ENCODE results near the gene PEX6. TPM values are rescaled to one million over a fixed set of nuclear protein-coding genes. Genes with fewer than 3 reads are reported as not detected.

PEX6 gene
- total and polyA plus RNA-seq, 2 of the 13 experiments (the other 11 are each of a cell fraction or from before 2014, with no cell fraction given): 5.1 to 6.7 TPM

DNA sequence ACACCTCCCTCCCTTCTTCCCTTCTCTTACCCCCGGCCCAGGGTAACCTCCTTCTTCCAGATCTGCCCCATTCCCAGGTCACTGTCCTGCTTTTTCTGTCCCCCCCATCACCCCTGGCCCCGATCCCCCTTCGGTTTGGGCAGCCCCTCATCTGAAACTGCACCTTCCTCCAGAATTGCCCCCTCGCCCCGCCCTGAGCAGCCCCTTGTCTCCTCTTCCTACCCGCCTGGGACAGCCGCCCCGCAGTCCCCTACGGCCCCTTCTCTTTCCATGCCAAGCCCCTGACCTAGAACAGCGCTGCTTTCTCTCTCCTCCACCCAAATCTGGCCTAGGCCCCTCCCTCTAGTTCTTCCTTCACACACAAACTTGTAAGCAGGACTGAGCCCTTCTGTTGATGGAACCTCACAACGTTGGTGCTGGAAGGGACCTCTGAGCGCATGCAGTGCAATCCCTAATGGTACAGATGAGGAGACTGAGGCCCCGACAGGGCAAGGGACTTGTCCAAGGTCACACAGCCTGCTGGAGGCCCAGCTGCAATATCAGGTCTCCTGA, 6.0 kb upstream of the PEX6 start (continued):
- TF ChIP-seq ZNF260 (CRISPR knock-in tag; IDR thresholded peaks at IDR 0.05; ENCODE audit: borderline replicate concordance, low read depth) (no peak), RAD21 (CRISPR knock-in tag; IDR thresholded peaks at IDR 0.05) (no peak), FOXK1 (CRISPR knock-in tag; IDR thresholded peaks at IDR 0.05; ENCODE audit: borderline replicate concordance, low read depth) (no peak), ZNF430 (CRISPR knock-in tag; IDR thresholded peaks at IDR 0.05) (peak; percentile 40; the same call in 1 of the 2 replicates), MEIS1 (CRISPR knock-in tag; IDR thresholded peaks at IDR 0.05; ENCODE audit: borderline replicate concordance) (0 out of 2 replicates have a peak, but pooled peaks have one; percentile 27), GATAD1 (CRISPR knock-in tag; IDR thresholded peaks at IDR 0.05) (no peak), PRMT3 (CRISPR knock-in tag; IDR thresholded peaks at IDR 0.05; ENCODE audit: borderline replicate concordance, low read depth) (no peak), SRY (CRISPR knock-in tag; IDR thresholded peaks at IDR 0.05) (no peak), ETV6 (CRISPR knock-in tag; conservative IDR thresholded peaks at IDR 0.05) (no peak), IRX3 (CRISPR knock-in tag; IDR thresholded peaks at IDR 0.05; ENCODE audit: borderline replicate concordance, low read depth) (no peak), SIN3B (IDR thresholded peaks at IDR 0.05; ENCODE audit: low read length) (no peak), ADNP (CRISPR knock-in tag; IDR thresholded peaks at IDR 0.05) (peak; percentile 58; the same call in 1 of the 2 replicates), RARA (CRISPR knock-in tag; IDR thresholded peaks at IDR 0.05) (no peak), NCOA1 (CRISPR knock-in tag; IDR thresholded peaks at IDR 0.05) (no peak)
- TF ChIP-seq, protein P1, sequence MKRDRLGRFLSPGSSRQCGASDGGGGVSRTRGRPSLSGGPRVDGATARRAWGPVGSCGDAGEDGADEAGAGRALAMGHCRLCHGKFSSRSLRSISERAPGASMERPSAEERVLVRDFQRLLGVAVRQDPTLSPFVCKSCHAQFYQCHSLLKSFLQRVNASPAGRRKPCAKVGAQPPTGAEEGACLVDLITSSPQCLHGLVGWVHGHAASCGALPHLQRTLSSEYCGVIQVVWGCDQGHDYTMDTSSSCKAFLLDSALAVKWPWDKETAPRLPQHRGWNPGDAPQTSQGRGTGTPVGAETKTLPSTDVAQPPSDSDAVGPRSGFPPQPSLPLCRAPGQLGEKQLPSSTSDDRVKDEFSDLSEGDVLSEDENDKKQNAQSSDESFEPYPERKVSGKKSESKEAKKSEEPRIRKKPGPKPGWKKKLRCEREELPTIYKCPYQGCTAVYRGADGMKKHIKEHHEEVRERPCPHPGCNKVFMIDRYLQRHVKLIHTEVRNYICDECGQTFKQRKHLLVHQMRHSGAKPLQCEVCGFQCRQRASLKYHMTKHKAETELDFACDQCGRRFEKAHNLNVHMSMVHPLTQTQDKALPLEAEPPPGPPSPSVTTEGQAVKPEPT (CRISPR knock-in tag; IDR thresholded peaks at IDR 0.05; ENCODE audit: low read depth): no peak
- TF ChIP-seq, protein P2, sequence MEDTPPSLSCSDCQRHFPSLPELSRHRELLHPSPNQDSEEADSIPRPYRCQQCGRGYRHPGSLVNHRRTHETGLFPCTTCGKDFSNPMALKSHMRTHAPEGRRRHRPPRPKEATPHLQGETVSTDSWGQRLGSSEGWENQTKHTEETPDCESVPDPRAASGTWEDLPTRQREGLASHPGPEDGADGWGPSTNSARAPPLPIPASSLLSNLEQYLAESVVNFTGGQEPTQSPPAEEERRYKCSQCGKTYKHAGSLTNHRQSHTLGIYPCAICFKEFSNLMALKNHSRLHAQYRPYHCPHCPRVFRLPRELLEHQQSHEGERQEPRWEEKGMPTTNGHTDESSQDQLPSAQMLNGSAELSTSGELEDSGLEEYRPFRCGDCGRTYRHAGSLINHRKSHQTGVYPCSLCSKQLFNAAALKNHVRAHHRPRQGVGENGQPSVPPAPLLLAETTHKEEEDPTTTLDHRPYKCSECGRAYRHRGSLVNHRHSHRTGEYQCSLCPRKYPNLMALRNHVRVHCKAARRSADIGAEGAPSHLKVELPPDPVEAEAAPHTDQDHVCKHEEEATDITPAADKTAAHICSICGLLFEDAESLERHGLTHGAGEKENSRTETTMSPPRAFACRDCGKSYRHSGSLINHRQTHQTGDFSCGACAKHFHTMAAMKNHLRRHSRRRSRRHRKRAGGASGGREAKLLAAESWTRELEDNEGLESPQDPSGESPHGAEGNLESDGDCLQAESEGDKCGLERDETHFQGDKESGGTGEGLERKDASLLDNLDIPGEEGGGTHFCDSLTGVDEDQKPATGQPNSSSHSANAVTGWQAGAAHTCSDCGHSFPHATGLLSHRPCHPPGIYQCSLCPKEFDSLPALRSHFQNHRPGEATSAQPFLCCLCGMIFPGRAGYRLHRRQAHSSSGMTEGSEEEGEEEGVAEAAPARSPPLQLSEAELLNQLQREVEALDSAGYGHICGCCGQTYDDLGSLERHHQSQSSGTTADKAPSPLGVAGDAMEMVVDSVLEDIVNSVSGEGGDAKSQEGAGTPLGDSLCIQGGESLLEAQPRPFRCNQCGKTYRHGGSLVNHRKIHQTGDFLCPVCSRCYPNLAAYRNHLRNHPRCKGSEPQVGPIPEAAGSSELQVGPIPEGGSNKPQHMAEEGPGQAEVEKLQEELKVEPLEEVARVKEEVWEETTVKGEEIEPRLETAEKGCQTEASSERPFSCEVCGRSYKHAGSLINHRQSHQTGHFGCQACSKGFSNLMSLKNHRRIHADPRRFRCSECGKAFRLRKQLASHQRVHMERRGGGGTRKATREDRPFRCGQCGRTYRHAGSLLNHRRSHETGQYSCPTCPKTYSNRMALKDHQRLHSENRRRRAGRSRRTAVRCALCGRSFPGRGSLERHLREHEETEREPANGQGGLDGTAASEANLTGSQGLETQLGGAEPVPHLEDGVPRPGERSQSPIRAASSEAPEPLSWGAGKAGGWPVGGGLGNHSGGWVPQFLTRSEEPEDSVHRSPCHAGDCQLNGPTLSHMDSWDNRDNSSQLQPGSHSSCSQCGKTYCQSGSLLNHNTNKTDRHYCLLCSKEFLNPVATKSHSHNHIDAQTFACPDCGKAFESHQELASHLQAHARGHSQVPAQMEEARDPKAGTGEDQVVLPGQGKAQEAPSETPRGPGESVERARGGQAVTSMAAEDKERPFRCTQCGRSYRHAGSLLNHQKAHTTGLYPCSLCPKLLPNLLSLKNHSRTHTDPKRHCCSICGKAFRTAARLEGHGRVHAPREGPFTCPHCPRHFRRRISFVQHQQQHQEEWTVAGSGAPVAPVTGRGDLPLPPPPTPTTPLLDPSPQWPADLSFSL (CRISPR knock-in tag; IDR thresholded peaks at IDR 0.05): no peak; the same call in 1 of the 2 replicates
- TF ChIP-seq, protein P3, sequence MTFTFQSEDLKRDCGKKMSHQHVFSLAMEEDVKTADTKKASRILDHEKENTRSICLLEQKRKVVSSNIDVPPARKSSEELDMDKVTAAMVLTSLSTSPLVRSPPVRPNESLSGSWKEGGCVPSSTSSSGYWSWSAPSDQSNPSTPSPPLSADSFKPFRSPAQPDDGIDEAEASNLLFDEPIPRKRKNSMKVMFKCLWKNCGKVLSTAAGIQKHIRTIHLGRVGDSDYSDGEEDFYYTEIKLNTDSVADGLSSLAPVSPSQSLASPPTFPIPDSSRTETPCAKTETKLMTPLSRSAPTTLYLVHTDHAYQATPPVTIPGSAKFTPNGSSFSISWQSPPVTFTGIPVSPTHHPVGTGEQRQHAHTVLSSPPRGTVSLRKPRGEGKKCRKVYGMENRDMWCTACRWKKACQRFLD (CRISPR knock-in tag; IDR thresholded peaks at IDR 0.05; ENCODE audit: borderline replicate concordance): no peak
- TF ChIP-seq, protein P4, sequence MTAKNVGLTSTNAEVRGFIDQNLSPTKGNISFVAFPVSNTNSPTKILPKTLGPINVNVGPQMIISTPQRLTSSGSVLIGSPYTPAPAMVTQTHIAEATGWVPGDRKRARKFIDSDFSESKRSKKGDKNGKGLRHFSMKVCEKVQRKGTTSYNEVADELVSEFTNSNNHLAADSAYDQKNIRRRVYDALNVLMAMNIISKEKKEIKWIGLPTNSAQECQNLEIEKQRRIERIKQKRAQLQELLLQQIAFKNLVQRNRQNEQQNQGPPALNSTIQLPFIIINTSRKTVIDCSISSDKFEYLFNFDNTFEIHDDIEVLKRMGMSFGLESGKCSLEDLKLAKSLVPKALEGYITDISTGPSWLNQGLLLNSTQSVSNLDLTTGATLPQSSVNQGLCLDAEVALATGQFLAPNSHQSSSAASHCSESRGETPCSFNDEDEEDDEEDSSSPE (CRISPR knock-in tag; IDR thresholded peaks at IDR 0.05): no peak
- TF ChIP-seq, protein P5, sequence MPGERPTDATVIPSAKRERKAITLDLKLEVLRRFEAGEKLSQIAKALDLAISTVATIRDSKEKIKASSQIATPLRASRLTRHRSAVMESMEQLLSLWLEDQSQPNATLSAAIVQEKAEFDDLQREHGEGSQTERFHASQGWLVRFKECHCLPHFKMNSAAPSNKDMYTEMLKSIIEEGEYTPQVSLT (CRISPR knock-in tag; IDR thresholded peaks at IDR 0.05; ENCODE audit: borderline replicate concordance, low read depth): no peak

All from HepG2 (cell line).